Endothelial cell of umbilical vein (primary cell): Measurements from ENCODE around the gene SLC2A11. TPM values are rescaled to one million over a fixed set of nuclear protein-coding genes. Genes with fewer than 3 reads are reported as not detected.

Experiments used
- BruUV-seq: library from RNA; stranded (reverse); fragments of 400-500 nt; replicated peaks from 2 replicates; lab custom pipeline; 2021; lab: Mats Ljungman, UMichigan
- CTCF ChIA-PET: fragments of 300-600, 350-600 bp; sonication (Branson Sonifier 250); formaldehyde crosslinking; loops from one replicate; lab custom pipeline; 2021; ENCODE audit warnings: antibody characterized with exemption, inconsistent platforms; lab: Charles Lee
- POLR2A ChIA-PET: fragments of 300-600, 350-600 bp; sonication (Branson Sonifier 250); formaldehyde crosslinking; loops from one replicate; lab custom pipeline; 2021; ENCODE audit warnings: antibody characterized with exemption, inconsistent platforms; lab: Charles Lee
- DNase-seq: peaks from one replicate; pipeline ENCODE4 v3.0.0-alpha.2; 2011; ENCODE audit warnings: low read depth, low spot score
- FAIRE-seq: peaks from 2 replicates; lab custom pipeline; 2011; peaks lifted over from hg19 to GRCh38; lab: Jason Lieb, UNC
- H2AFZ ChIP-seq: 2 replicates; pipeline ENCODE4 v1.6.0; 2012; ENCODE audit warnings: low read depth, low read length, control low read depth, inconsistent platforms
- H3K27ac ChIP-seq: 2 replicates; pipeline ENCODE4 v1.5.1; 2011; ENCODE audit warnings: low read depth, mild to moderate bottlenecking, control low read depth, low read length, moderate library complexity; ENCODE audit not compliant: insufficient read depth
- H3K27me3 ChIP-seq, 2 experiments: 2 replicates each; pipeline versions ENCODE4 v1.6.0 to v1.6.1; 2011; ENCODE audit warnings: low read length in 2 of 2, mixed read lengths in 1 of 2; ENCODE audit not compliant: control insufficient read depth in 2 of 2, insufficient read depth in 2 of 2
- H3K36me3 ChIP-seq, 2 experiments: 2 replicates in 1 of 2; 3 replicates in 1 of 2; pipeline ENCODE4 v1.5.1; 2011; ENCODE audit warnings: low read length in 2 of 2, mild to moderate bottlenecking in 1 of 2, moderate library complexity in 1 of 2; ENCODE audit not compliant: control insufficient read depth in 2 of 2, insufficient read depth in 2 of 2; ENCODE audit errors: extremely low read depth in 1 of 2
- H3K4me1 ChIP-seq: 3 replicates; pipeline ENCODE4 v1.5.1; 2011; ENCODE audit warnings: mild to moderate bottlenecking, low read length; ENCODE audit not compliant: control insufficient read depth, insufficient read depth; ENCODE audit errors: extremely low read depth
- H3K4me2 ChIP-seq: 2 replicates; pipeline ENCODE4 v1.6.1; 2011; ENCODE audit warnings: low read length, control low read depth, mixed read lengths; ENCODE audit not compliant: insufficient read depth
- H3K4me3 ChIP-seq, 3 experiments: fragments of 200-600 bp in 1 of 3; sonication (generic), shearing (Covaris generic) in 1 of 3; replicated peaks in 1 of 3; 2 replicates each; pipeline ENCODE4 v1.5.1; 2011 to 2016; ENCODE audit warnings: control low read depth in 3 of 3, low read length in 3 of 3, mild to moderate bottlenecking in 2 of 3, inconsistent platforms in 1 of 3, low read depth in 1 of 3, moderate library complexity in 1 of 3; ENCODE audit not compliant: insufficient read depth in 1 of 3
- H3K79me2 ChIP-seq: 2 replicates; pipeline ENCODE4 v1.6.0; 2012; ENCODE audit warnings: low read length, inconsistent platforms; ENCODE audit not compliant: control insufficient read depth, insufficient read depth
- H3K9ac ChIP-seq: replicated peaks from 2 replicates; pipeline ENCODE3; 2011; ENCODE audit warnings: low read length, control low read depth; ENCODE audit not compliant: insufficient read depth; ENCODE audit errors: extremely low read depth
- H3K9me1 ChIP-seq: replicated peaks from 3 replicates; pipeline ENCODE4 v1.6.0; 2011; ENCODE audit warnings: mild to moderate bottlenecking, low read length; ENCODE audit not compliant: control insufficient read depth, insufficient read depth; ENCODE audit errors: extremely low read depth
- H3K9me3 ChIP-seq: replicated peaks from 2 replicates; pipeline ENCODE4 v1.5.1; 2012; ENCODE audit warnings: low read length, inconsistent platforms; ENCODE audit not compliant: control insufficient read depth, insufficient read depth
- H4K20me1 ChIP-seq: replicated peaks from 2 replicates; pipeline ENCODE3; 2011; ENCODE audit warnings: mild to moderate bottlenecking, low read length; ENCODE audit not compliant: control insufficient read depth, insufficient read depth; ENCODE audit errors: extremely low read depth
- MAX ChIP-seq: IDR thresholded peaks from 2 replicates; pipeline ENCODE4 v1.6.1; 2011; ENCODE audit not compliant: insufficient read depth, insufficient read length
- dilution Hi-C: fragments of 300-500 bp; cut with MboI; formaldehyde crosslinking; loops from one replicate; pipeline ENCODE4 v1.15.0; 2019; ENCODE audit warnings: low sequenced_read_pairs; ENCODE audit not compliant: extremely low pct_ligation_motif_present
- intact Hi-C: fragments of 100-400 bp; cut with micrococcal nuclease; formaldehyde crosslinking; loops from one replicate; pipeline ENCODE4 v1.10.0; 2022
- polyA plus RNA-seq, 4 experiments: library from polyadenylated mRNA; depleted of rRNA in 3 of 4; stranded (reverse) in 3 of 4; unstranded in 1 of 4; fragments of >200 nt; gene quantifications; 2 replicates each; pipeline versions ENCODE4 v1.2.1 to v1.2.3, GENCODE V29; 2011 to 2012; ENCODE audit warnings: missing spikeins in 1 of 4
- small RNA-seq: library from RNA; depleted of rRNA; stranded (forward); fragments of <200 nt; gene quantifications from one replicate; pipeline ENCODE3, GENCODE V24; 2012; ENCODE audit warnings: low replicate concordance, low read depth; ENCODE audit not compliant: insufficient read depth, insufficient read length
- total RNA-seq: library from RNA; stranded (reverse); gene quantifications from 2 replicates; pipeline ENCODE4 v1.2.3, GENCODE V29; 2021

SLC2A11 gene
- total and polyA plus RNA-seq, 2 donors (not counting 3 experiments of a cell fraction or from before 2014, with no cell fraction given) = 4.2 to 4.6 TPM

- no peak for TF ChIP-seq MAX
- no TSS peak for BruUV-seq
- H3K27ac ChIP-seq = no peak overlapping the region
- no peak for FAIRE-seq
- no peaks in the 10 kb centered on the region for H3K4me1 ChIP-seq
- no peak overlapping the region for H3K4me2 ChIP-seq
- H3K36me3 ChIP-seq = peaks cover 0 to 2% of the 10 kb centered on the region in 2 experiments
- CTCF ChIA-PET = interaction anchor here (0.8 to 2.1 kb wide), 3 partner anchors 13 to 65 kb away, joined by 3 to 6 read pairs (median 3); no protein-coding TSS in a partner anchor
- DNase-seq = no peak
- no peak overlapping the region for H2AFZ ChIP-seq
- intact Hi-C loops = no loop called here
- no peaks in the 10 kb centered on the region for H3K27me3 ChIP-seq
- H3K4me3 ChIP-seq = no peak overlapping the region
- H3K79me2 ChIP-seq = no peaks in the 10 kb centered on the region
- H3K9ac ChIP-seq = no peak overlapping the region
- dilution Hi-C loops = no loop called here
- H3K9me1 ChIP-seq = no peaks in the 10 kb centered on the region
- POLR2A ChIA-PET = no interaction called here
- peaks cover 3% of the 10 kb centered on the region for H3K9me3 ChIP-seq
- H4K20me1 ChIP-seq = no peaks in the 10 kb centered on the region
Observed at GRCh38 chr22:23926561-23926960, 68.9 kb downstream of the SLC2A11 start.

Small RNAs within 50 kb of the gene (small RNA-seq; reads per million reads assigned to genes)
- gene RN7SL268P = not detected

Other genes starting within 250 kb of the SLC2A11 start
- gene DRICH1, start 225.6 kb upstream of the SLC2A11 start, total RNA-seq = 0.32 TPM in 1 of 2 replicates, not detected in the other
- 0.25 and 0.29 TPM in 2 replicates for gene DRICH1, start 225.6 kb upstream of the SLC2A11 start, polyA plus RNA-seq
- not detected in 2 replicates for gene RGL4, start 166.9 kb upstream of the SLC2A11 start, total RNA-seq
- not detected in 2 replicates for gene RGL4, start 166.9 kb upstream of the SLC2A11 start, polyA plus RNA-seq
- gene ZNF70, start 106.8 kb upstream of the SLC2A11 start, total RNA-seq = 6.0 and 6.2 TPM in 2 replicates
- 1.7 and 1.9 TPM in 2 replicates for gene ZNF70, start 106.8 kb upstream of the SLC2A11 start, polyA plus RNA-seq
- gene VPREB3, start 103.5 kb upstream of the SLC2A11 start, total RNA-seq = not detected in 2 replicates
- gene VPREB3, start 103.5 kb upstream of the SLC2A11 start, polyA plus RNA-seq = not detected in 2 replicates
- gene C22orf15, start 94.9 kb upstream of the SLC2A11 start, total RNA-seq = not detected in 2 replicates
- 0.86 and 0.94 TPM in 2 replicates for gene C22orf15, start 94.9 kb upstream of the SLC2A11 start, polyA plus RNA-seq
- 64.8 and 75.6 TPM in 2 replicates for gene CHCHD10, start 89.9 kb upstream of the SLC2A11 start, total RNA-seq
- 27.3 and 28.1 TPM in 2 replicates for gene CHCHD10, start 89.9 kb upstream of the SLC2A11 start, polyA plus RNA-seq
- gene MMP11, start 85.0 kb upstream of the SLC2A11 start, total RNA-seq = 10.1 and 10.3 TPM in 2 replicates
- 16.9 and 23.2 TPM in 2 replicates for gene MMP11, start 85.0 kb upstream of the SLC2A11 start, polyA plus RNA-seq
- gene SMARCB1, start 70.9 kb upstream of the SLC2A11 start, total RNA-seq = 113 and 130 TPM in 2 replicates
- gene SMARCB1, start 70.9 kb upstream of the SLC2A11 start, polyA plus RNA-seq = 135 and 148 TPM in 2 replicates
- gene DERL3, start 18.9 kb upstream of the SLC2A11 start, total RNA-seq = 2.4 and 3.4 TPM in 2 replicates
- gene DERL3, start 18.9 kb upstream of the SLC2A11 start, polyA plus RNA-seq = 3.8 and 4.1 TPM in 2 replicates
- 674 and 730 TPM in 2 replicates for gene MIF, start 36.5 kb downstream of the SLC2A11 start, total RNA-seq
- gene MIF, start 36.5 kb downstream of the SLC2A11 start, polyA plus RNA-seq = 529 and 898 TPM in 2 replicates
- 4.0 and 33.6 TPM in 2 replicates for gene GSTT2B, start 103.3 kb downstream of the SLC2A11 start, total RNA-seq
- gene GSTT2B, start 103.3 kb downstream of the SLC2A11 start, polyA plus RNA-seq = 36.1 and 46.5 TPM in 2 replicates
- gene DDTL, start 109.0 kb downstream of the SLC2A11 start, total RNA-seq = 2.7 TPM in 1 of 2 replicates, not detected in the other
- gene DDTL, start 109.0 kb downstream of the SLC2A11 start, polyA plus RNA-seq = 0.51 and 0.57 TPM in 2 replicates
- gene DDT, start 116.6 kb downstream of the SLC2A11 start, total RNA-seq = 89.5 and 106 TPM in 2 replicates
- gene DDT, start 116.6 kb downstream of the SLC2A11 start, polyA plus RNA-seq = 205 and 265 TPM in 2 replicates
- not detected in 2 replicates for gene GSTT2, start 122.3 kb downstream of the SLC2A11 start, total RNA-seq
- 2.9 and 3.0 TPM in 2 replicates for gene GSTT2, start 122.3 kb downstream of the SLC2A11 start, polyA plus RNA-seq
- gene GSTT4, start 147.6 kb downstream of the SLC2A11 start, total RNA-seq = not detected in 2 replicates
- not detected in 2 replicates for gene GSTT4, start 147.6 kb downstream of the SLC2A11 start, polyA plus RNA-seq
- 67.8 and 68.9 TPM in 2 replicates for gene CABIN1, start 153.4 kb downstream of the SLC2A11 start, total RNA-seq
- 14.5 and 15.6 TPM in 2 replicates for gene CABIN1, start 153.4 kb downstream of the SLC2A11 start, polyA plus RNA-seq